GM06990 (cell line): ENCODE measurements around the gene FRMD4A.

Source experiments
- DNase-seq: peaks from one replicate; pipeline ENCODE4 v3.0.0-alpha.2; 2011; ENCODE audit not compliant: insufficient read length; ENCODE audit errors: extremely low read depth
- H3K27me3 ChIP-seq: replicated peaks from 2 replicates; pipeline ENCODE4 v1.6.0; 2011; ENCODE audit warnings: low read length; ENCODE audit not compliant: control insufficient read depth, insufficient read depth
- H3K36me3 ChIP-seq: 2 replicates; pipeline ENCODE4 v1.5.1; 2011; ENCODE audit warnings: low read length; ENCODE audit not compliant: control insufficient read depth, insufficient read depth
- H3K4me3 ChIP-seq: replicated peaks from 2 replicates; pipeline ENCODE4 v1.5.1; 2011; ENCODE audit warnings: low read depth, mild to moderate bottlenecking, control low read depth, low read length
- CTCF ChIP-seq: IDR thresholded peaks from 2 replicates; pipeline ENCODE4 v1.5.1; 2011; ENCODE audit warnings: low read length, control low read depth, mild to moderate bottlenecking, inconsistent platforms; ENCODE audit not compliant: insufficient read depth, poor library complexity, severe bottlenecking

The FRMD4A gene

GRCh38 chr10:13885238-13885990 lies 445.3 kb downstream of the FRMD4A start:
- no peak for TF ChIP-seq CTCF
- no peaks in the 10 kb centered on the region; the same call in 1 of the 2 replicates for H3K36me3 ChIP-seq
- no peak overlapping the region for H3K4me3 ChIP-seq
- DNase-seq = no peak
- no peaks in the 10 kb centered on the region for H3K27me3 ChIP-seq

GRCh38 chr10:13883636-13884444 lies 446.9 kb downstream of the FRMD4A start:
- TF ChIP-seq CTCF = no peak
- no peaks in the 10 kb centered on the region for H3K27me3 ChIP-seq
- H3K4me3 ChIP-seq = no peak overlapping the region
- DNase-seq = no peak
- H3K36me3 ChIP-seq = no peaks in the 10 kb centered on the region; the same call in 1 of the 2 replicates

DNA sequence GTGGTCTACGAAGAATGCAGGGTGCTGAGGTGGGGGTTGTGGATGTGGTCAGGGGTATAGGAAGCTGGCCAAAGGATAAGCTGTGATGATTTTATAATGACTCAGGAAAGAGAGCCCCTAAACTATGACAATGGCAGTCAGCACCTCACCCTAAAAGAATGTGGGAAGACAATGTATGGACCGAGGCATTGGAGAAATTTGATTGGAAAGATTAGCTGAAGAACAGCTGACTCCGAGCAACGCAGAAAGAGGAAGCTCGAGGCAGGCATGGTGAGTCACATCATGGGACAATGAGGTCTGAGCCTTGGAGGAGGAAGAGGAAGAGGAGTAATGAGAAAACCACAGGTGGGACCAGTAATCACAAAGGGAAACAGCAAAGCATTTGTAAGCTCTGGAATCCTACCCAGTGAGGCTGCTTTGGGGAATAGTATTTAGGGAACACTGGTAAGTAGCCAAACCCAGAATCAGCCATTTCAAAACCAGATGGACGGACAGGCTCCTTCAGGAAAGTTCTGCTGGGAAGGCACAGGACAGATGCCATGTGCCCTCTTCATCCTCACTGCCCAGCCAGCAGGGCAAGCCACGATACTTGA lies 448.5 kb downstream of the FRMD4A start:
- no peak for DNase-seq
- Histone ChIP-seq H3K36me3 (no peaks in the 10 kb centered on the region; the same call in 1 of the 2 replicates), H3K4me3 (no peak overlapping the region), H3K27me3 (no peaks in the 10 kb centered on the region)
- no peak for TF ChIP-seq CTCF

GRCh38 chr10:13880760-13881159 lies 450.0 kb downstream of the FRMD4A start:
- Histone ChIP-seq H3K36me3 (no peaks in the 10 kb centered on the region; the same call in 1 of the 2 replicates), H3K27me3 (no peaks in the 10 kb centered on the region), H3K4me3 (no peak overlapping the region)
- no peak for DNase-seq
- TF ChIP-seq CTCF = no peak

GRCh38 chr10:13877154-13877909 lies 453.4 kb downstream of the FRMD4A start:
- Histone ChIP-seq H3K27me3 (no peaks in the 10 kb centered on the region), H3K36me3 (no peaks in the 10 kb centered on the region; the same call in 1 of the 2 replicates), H3K4me3 (no peak overlapping the region)
- no peak for DNase-seq
- no peak for TF ChIP-seq CTCF
